Measurements from ENCODE around the gene STRIP1.

The STRIP1 gene

DNA sequence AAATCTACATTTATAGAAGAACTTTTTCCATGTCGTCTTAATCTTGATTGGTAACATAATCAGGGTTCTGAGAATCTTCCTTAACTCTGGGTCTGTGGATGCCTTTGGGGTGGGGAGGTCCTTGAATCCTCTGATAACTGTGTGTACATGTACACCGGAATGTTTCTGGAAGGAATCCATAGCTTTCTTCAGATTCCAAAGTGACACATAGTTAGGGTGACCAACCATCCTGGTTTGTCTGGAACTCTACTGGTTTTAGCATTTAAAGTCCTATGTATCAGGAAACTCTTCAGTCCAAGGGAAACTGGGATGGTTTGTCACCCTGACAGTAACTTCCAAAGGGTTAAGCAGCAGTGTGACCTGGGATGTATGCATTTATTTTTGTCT is 16.8 kb downstream of the STRIP1 start:
- no peak for DNase-seq

DNA sequence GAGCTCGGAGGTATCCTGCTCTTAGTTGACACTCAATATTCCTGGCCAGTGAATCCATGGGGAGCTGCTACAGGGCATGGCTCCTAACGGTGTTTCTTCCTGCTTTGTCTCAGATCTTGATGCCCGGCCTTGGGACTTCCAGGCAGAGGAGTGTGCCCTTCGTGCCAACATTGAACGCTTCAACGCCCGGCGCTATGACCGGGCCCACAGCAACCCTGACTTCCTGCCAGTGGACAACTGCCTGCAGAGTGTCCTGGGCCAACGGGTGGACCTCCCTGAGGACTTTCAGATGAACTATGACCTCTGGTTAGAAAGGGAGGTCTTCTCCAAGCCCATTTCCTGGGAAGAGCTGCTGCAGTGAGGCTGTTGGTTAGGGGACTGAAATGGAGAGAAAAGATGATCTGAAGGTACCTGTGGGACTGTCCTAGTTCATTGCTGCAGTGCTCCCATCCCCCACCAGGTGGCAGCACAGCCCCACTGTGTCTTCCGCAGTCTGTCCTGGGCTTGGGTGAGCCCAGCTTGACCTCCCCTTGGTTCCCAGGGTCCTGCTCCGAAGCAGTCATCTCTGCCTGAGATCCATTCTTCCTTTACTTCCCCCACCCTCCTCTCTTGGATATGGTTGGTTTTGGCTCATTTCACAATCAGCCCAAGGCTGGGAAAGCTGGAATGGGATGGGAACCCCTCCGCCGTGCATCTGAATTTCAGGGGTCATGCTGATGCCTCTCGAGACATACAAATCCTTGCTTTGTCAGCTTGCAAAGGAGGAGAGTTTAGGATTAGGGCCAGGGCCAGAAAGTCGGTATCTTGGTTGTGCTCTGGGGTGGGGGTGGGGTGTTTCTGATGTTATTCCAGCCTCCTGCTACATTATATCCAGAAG is 19.4 kb downstream of the STRIP1 start:
- peak; percentile 57 for DNase-seq

- no peak for DNase-seq
Observed at GRCh38 chr1:110055493-110056284, 21.3 kb downstream of the STRIP1 start.

- no peak for DNase-seq
Observed at GRCh38 chr1:110056285-110056683, 21.9 kb downstream of the STRIP1 start.

GRCh38 chr1:110056776-110057175 is 22.4 kb downstream of the STRIP1 start:
- no peak for DNase-seq

DNA sequence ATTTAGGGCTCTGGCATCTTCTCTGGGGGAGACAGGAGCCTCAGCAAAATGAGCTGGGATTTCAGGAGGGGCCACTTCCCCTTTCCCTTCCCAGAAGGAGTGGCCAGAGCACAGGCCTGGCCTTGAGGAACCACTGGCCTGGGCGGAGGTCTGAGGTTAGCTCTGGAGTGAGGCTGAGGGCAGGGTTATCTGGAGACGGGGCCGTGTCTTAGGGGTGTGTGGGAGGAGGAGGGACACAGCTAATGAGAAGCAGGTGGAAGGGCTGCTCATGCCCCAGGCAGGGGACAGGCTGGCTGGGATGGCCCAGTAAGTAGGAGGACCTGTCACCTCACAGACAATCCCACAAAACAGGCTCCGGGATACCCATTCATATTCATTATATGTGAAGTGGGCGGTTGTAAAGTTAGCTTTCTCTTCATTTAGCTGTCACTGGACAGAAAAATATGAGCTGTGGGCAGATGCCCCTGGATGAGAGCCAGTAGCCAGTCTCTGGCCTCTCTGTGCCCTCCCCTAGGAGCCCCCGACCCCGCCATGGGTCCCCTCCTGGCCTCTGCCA is 23.6 kb downstream of the STRIP1 start:
- DNase-seq = no peak

DNA sequence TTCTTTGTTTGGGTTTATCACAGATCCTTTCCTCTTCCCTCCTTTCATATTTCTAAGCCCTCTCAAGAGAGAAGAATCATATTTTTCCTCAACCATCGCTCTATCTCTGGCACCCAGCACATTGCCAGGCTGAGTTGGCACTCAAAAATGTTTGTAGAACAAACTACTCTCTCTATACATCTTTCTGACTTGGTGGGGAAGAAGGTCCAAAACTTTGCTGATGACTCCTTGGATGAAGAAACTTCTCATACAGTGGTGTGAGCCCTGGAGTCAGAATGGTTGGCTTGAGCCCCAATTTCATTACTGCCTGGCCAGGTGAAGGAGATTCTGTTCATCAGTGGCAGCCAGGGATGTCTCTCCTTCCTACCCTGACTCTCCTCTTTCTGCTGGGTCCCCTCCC is 24.2 kb downstream of the STRIP1 start:
- no peak for DNase-seq

GRCh38 chr1:110059133-110059863 is 24.9 kb downstream of the STRIP1 start:
- no peak for DNase-seq

GRCh38 chr1:110060034-110060661 is 25.7 kb downstream of the STRIP1 start:
- DNase-seq = peak; percentile 80

GRCh38 chr1:110060662-110061060 is 26.2 kb downstream of the STRIP1 start:
- DNase-seq = no peak

DNA sequence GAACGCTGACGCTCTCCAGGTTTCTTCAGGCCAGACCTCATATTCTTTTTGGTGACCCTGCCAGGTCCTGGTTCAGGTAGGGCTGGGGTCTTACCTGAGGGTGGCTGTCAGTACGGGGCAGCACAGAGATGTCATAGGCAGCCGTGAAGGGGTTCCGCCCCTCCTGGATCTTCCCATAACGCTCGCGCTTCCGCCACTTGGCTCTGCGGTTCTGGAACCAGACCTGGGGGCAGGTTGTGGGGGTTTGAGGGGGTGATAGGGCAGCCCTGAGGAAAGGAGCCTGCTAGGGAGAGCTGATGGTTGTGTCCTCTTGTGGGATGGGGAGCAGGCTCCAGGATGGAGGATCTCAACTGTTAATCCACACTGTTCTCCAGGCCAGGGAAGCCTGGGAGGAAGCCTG is 26.9 kb downstream of the STRIP1 start:
- no peak for DNase-seq

DNA sequence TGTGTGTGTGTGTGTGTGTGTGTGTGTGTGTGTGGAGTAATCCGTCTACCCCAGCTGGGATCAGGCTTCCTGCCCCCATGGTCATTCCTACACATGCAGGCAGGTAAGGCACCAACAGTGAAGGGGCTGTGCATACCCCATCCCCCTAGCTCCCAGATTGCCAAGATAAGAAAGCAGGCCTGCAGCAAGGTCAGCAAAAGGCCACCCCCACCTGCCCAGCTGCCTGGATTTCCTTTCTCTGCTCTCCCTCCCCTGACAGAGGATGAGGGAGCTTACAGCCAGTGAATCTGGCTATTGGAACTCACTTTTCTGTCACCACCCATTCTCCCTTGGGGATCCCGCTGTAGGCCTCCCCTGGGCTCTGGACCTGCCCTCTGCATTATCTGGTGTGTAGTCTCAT is 28.2 kb downstream of the STRIP1 start:
- DNase-seq = no peak

- DNase-seq = no peak
Observed at GRCh38 chr1:110063781-110064180, 29.4 kb downstream of the STRIP1 start.

DNA sequence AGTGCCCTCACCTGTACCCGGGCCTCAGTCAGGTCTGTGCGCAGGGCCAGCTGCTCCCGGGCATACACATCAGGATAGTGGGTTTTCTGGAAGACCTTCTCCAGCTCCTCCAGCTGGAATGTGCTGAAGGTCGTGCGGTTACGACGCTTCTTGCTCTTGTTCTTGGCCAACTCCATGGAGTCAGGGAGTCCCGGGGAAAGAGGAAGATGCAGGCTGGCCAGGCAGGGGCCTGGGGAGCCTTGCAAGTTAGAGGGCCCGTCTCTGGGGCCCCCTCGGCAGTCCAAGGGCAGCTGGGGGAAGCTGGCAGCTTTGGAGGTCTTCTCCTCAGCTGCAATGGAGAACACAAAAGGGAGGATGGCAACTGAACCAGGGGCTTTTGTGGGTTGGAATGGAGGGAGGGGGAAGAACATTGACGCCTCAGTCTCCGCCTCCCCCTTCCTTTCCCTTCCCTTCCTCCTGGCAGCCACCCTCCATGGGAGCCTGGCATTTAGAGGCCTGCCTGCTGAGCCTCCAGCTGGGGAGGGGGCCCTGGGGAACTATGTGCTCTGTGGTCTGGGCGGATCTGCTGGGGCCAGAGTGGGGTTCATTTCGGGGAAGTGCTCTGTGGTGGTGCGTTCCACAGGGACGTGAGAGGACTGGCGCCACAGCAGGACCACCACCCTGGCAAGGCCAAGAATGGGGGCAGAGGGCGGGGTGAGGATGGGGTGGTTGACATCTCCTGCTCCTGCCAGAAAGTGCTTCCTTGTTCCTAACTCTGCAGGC is 30.3 kb downstream of the STRIP1 start:
- no peak for DNase-seq

DNA sequence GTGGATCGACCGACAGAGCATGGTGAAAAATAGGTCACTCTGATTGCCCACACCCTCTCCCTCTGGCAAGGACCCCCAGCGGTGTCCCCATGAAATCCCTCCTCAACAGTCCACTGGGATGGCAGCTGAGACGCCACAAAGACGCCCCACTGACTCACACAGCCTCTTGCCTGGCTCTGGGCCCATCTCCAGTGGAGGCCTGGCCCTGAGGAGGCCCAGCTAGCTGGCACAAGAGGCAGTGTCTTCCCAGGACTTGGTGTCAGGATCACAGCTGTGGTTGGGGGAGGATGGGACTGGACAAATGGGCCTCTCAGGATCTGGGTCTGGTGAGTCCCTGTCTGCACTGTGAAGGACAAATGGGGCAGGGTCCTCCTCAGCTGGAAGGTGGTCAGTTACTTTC is 31.4 kb downstream of the STRIP1 start:
- DNase-seq = no peak

GRCh38 chr1:110067479-110067892 is 33.1 kb downstream of the STRIP1 start:
- no peak for DNase-seq

- peak; percentile 17 for DNase-seq
Observed at GRCh38 chr1:110067893-110068645, 33.6 kb downstream of the STRIP1 start.

GRCh38 chr1:110068646-110069403 is 34.4 kb downstream of the STRIP1 start:
- peak; percentile 51 for DNase-seq

GRCh38 chr1:110069404-110070281 is 35.2 kb downstream of the STRIP1 start:
- DNase-seq = peak; percentile 23

Measured in hematopoietic multipotent progenitor cell treated with erythropoietin and hydrocortisone succinate and interleukin-3 and kit ligand, for 8 days (in vitro differentiated cells).